NCI-H1048 (cell line): ENCODE data around the gene GPR31.

ENCODE experiments used
- DNase-seq: peaks from one replicate; lab custom pipeline; 2025; lab: John Stamatoyannopoulos, UW

Gene GPR31

DNA sequence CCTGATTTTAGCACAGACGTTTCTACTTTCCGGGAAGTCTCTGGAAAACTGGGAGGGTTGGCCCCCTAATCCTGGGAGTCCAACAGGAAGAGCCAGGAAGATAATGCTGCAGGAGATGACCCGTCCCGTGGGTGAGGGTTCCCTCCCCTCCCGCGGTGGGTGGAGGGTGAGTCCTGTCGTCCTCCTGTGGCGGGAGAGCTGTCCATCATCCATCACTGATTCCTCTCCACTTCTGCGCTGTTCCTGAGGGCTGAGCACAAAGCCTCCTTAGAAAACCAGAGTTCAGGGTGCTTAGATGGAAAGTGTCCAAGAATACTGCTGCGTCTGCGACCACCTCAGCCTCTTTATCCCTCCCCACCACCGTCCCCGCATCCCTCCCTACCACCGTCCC lies 40.9 kb downstream of the GPR31 start:
- DNase-seq = no peak

DNA sequence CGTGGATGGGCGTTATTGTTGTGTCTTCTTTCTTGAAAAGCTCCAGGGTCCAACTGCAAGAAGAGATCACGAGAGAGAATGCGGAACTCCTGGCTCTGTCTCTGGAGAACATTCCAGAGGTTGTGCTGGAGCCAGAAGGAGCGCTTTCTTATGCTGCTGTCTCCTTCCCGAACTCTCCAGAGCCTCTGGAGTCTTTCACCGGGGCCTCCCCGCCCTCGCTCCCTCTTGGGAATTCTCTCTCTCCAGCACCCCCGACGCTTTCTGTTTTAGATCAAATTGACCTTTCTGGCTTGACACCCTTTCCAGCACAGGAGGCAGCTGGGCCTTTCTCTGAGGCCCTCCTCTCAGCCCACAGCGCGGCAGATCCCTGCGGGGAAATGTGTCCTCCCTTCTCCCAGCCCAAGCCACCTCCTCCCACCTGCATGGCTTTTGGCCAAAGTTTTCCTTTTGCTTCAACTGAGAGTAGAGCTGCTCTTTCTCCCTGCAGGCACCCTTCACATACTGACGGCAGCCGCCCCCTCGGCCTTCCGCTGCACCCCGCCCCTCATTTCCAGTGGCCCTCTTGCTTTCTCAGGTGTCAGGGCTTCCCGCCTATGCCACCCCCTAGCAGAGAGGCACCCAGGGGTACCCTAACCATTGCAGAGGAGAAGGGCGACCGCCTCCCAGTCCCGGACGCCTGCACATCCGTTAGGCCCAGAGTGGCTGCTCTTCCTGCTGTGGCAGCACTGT lies 41.5 kb downstream of the GPR31 start:
- no peak for DNase-seq

DNA sequence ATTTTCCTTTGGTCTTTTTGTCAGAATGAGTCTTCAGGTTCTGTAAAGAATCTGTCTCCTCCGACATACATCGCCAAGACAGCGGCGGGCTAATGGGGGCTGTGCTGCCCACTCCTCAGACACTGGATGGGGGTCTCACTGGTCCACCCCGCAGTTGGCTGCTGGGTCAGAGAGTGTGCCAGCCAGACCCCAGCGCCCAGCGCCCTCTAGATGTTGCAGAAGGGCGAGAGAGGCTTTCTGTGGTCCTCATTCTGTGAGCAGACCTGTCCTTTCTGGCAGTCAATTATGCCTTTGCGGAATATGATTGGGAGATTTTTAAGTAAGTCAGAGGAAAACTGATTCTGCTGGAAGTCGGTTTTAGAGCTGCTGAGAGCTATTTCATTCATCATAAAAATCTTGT lies 42.7 kb downstream of the GPR31 start:
- no peak for DNase-seq

DNA sequence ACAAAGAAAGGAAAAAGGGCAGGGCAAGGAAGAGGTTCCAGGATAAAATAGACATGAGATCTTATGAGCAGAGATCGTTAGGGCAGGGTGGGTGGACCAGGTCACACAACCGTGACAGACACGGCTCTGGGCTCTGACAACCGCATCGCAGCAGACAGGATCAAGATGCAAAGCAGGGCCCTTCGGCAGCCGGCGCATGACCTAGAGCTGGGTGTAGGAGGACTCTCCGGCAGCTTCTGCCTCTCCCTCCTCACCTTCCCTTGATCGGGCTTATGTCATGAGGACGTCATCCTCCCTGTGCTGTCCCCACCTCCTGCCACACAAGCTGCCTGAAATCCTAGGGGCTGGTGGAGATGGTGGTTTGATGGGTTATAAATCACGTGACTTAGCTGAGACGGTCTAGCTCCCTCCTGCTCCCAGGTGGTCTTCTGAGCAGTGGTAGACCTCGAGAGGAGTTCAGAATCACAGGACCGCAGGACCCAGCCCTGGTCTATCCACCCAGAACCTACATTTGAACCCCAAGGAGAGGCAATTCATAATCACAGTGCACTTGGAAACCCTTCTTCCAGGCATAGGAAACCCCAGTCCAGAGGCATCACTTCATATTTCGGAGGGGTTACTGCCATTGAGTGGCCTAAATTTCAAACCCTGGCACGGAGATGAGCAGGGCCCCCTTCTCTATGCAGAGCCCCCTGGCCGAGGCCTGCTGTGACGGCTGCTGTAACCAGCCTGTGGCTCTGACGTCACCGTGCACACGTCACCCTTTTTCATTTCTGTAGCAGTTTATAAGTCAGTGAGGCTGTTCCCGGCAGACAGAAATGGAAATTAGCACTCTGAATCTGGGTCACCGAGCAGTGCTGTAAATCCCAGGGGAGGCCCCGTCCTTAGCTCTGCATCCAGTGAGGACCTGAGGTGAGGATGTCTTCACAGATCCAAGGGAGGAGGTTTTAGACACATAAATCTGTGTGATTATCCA lies 43.6 kb downstream of the GPR31 start:
- no peak for DNase-seq

DNA sequence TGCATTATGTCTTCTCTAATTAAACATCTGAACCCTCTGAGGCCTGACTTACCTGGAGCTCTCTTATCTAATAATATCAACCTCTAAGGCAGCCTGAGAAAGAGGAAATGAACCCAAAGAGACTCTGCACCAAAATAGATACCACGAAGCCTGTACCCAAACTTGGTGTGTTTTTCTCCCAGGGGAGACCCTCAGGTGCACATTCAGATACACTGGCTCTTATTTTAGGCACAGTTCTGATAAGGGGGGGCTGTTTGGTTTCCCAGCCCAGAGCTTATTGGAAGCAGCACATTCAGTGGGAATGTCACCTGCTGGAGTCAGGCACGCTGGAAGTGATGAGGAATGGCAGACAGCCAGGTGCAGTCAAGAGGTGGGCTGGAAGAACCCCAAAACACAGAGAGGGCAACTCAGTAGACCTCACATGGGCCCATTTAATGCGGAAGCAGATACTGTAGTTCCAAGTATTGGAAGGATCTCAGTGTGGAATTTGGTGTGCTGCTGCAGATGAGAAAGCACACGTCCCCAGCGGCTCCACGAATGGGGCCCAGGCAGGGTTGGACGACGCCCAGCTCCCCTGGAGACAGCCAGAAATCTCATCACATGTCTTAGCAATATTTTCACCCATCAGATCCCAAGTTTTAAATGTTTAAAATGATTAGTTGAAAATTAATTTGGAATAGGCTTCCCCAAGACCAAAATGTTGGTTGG lies 44.6 kb downstream of the GPR31 start:
- DNase-seq = no peak

DNA sequence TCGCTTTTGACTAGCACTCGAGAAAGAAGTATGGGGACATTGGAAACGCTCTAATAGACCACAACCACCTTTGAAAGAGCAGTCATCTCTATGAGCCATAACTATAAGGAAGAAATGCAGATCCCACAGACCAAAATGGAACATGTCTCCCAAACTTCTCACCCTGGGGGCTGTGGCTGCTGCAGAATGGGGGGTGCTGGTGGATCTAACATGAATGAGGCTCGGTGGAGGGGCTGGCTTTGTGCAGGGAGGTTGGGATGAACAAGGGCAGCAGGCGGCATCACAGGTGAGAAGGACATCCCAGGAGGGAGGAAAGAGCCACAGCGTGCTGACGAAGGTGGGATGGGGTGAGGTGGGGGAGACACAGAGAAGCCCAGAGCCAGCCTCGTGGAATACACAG lies 45.4 kb downstream of the GPR31 start:
- no peak for DNase-seq

DNA sequence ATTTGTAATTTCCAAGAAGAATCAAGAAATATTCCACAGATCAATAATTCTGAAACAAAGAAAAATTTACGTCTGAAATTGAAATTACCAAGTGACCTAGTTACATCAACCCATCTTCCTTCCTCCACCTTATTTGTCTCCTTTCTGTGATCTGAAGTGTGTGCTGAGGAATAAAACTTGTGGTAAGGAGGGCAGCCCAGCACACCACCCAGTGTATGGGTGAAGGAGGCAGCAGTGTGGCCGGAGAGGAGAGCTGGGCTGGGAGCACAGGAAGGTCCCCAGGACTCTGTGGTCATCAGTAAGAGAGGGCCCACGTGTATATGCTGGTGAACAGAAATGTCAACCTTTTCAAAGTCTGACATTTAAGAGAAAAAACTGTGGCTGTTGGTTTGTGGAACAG lies 46.2 kb downstream of the GPR31 start:
- no peak for DNase-seq

DNA sequence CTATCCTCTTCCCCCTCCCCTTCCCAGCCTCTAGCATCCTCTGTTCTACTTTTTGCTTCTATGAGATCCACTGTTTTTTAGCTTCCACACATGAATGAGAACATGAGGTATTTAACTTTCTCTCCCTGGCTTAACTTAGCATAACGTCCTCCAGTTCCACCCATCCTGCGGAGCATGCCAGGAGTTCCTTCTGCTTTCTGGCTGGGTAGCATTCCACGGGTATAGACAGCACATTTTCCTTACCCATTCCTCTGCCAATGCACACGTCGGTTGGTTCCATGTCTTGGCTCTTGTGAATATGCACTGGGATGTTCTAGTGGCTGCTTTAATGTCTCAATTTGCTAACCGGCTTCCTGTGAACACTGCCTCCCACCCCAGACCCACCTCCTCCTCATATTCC lies 48.1 kb downstream of the GPR31 start:
- no peak for DNase-seq

DNA sequence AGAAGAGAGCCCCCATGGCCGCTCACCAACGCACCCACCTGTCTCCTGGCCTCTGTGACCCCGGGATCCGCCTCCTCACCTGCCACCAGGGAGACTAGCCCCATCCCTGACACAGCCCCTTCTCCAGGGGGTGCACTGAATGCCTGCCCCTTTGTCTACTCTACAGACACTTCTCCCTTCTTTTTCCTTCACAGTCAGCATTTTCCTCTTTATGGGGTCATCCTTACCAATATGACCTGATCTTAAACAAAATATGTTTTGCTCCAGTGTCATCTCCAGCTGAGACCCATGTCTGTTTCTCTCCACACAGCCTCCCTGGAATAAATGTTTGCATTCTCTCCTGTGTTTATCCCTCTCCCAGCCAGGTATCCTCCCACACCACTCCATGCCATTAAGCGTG lies 49.5 kb downstream of the GPR31 start:
- no peak for DNase-seq

DNA sequence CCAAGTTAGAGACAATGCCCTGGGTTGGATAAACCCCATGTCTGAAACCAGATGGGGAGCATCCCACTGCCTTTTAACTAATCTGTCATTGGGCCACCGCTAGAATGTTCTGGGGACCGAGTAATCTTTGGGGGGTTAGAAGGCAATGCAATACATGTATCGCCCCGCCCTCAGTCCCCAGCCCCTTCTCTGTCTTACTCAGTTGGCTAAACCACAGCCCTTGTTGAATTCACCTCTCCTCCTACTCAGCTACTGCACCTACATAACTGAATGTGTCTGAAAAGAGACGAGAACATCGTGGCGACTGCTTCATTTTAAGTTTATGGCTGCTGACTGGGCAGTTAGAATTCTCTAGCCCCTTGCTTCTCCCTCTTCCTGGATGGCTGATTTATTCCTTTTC lies 50.0 kb downstream of the GPR31 start:
- no peak for DNase-seq

DNA sequence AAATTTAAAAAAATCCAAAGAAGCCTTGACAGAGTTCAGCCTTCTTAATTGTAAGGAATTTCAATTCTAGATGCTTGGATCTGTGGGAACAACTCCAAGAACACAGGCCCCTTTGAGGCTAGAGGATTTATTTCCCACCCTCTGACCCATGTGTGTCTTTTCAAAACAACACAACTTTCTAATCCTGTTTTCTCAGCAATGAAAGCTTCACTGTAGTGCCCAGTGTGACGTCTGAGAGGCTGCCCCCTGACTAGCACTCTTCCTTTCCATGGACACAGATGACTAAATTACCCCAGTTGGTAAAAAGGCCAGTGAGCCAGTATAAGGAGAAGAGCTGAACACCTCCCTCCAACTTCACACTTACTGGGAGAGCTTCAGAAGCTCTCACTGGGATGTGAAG lies 51.4 kb downstream of the GPR31 start:
- DNase-seq = no peak
